Dedifferentiated amniotic fluid mesenchymal stem cell (primary cell): ENCODE data around the gene CPNE2.

Source experiments
- DNase-seq: peaks from one replicate; pipeline ENCODE4 v3.0.0-alpha.2; 2016; ENCODE audit errors: extremely low spot score

CPNE2 gene

DNA sequence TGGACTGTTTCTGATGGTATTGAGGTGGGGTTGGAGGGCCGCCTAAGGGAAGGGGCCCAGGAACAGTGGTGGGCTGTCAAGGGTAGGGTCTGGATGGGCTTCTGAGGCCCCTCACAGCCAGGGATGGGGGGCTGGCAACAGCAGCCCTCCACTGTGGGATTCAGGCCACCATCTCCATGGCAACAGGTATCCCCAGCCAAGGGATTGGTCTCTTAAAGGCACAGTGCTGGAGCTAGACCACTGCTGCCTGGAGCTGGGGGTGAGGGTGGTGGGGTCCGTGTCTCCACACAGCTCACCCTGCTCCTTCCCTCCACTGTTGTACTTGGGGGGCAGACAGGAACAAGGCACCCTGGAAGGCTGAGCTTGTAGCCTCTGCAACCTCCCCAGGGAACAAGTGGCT lies 51.6 kb downstream of the CPNE2 start:
- DNase-seq: no peak

DNA sequence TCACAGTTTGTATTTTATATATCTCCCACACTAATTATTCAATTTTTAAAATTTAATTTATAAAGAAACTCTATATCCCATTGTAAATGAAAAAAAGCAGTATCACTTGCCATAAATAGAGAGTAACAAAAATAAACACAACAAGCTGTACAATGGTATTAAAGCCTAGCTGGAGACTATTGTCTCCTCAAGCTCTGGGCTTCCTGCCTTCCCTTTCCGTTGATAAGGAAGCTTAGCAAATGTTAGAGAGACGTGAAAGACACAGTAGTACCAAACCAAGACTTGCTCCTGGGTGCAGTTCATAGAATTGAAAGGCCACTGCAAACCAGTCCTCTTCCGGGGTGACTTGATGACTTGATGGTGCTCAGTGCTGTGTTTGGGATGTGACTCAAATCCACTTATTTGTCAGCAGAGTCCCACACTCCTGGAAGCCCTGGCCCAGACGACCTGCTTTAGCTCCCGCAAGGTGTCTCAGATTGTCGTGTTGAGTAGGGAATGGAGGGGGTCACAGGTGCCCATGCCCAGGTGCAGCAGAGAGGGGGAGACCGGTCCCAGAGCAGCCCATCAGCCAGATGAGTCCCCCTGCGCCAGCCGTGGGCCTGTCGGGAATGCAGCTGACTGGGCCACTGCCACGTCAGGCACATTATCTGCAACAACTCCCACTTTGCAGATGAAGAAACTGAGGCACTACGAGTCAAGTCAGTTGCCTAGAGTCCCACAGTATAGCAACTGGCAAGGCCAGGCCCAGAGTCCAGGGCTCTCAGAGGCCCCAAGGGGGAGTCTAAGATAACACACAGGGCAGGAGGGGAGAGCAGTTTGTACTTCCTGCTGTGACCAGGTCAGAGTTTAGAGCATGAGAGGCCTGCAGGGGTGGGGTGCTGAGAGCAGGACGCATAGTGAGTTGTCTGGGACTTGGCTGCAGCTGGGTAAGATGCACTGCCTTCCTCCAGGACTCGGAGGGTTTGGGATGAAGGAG lies 53.0 kb downstream of the CPNE2 start:
- DNase-seq: no peak

DNA sequence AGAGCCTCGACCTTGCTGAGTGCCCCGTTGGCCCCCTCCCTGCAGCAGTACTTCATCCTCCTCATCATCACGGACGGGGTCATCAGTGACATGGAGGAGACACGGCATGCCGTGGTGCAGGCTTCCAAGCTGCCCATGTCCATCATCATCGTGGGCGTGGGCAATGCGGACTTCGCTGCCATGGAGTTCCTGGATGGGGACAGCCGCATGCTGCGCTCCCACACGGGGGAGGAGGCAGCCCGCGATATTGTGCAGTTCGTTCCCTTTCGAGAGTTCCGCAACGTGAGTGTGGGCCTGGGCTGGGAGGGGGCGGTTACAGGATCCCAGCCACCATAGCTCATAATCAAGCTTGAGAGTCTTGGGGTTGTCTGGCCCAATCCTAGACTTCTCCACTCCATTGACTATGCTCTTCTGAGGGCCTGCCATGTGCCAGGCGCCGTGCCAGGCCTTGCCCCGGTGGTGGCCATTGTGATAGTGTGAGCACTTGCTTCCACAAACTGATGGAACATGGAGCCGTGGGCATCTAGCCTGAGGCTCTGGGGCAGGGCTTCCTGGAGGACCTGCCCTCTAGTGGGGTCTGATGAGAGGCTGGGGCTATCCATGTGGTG lies 53.8 kb downstream of the CPNE2 start:
- no peak for DNase-seq

DNA sequence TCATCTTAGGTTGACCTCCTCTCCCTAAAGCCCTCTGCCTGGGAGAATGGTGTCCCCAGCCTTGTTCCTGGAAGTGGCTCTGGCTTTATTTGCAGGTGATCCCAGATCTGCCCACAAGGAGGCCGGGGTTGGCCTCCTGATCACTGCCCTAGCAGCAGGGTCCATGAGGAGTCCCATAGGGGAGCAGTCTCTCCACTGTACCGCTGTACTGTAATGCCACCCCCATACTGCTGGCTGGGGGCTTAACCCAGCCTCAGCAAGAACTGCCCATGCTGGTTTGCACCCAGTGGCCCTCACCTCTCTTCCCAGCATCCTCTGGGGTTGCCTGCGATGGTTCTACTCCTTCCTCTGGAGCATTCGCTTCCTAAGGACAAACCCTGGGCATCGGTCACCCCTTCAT lies 54.4 kb downstream of the CPNE2 start:
- DNase-seq: no peak

DNA sequence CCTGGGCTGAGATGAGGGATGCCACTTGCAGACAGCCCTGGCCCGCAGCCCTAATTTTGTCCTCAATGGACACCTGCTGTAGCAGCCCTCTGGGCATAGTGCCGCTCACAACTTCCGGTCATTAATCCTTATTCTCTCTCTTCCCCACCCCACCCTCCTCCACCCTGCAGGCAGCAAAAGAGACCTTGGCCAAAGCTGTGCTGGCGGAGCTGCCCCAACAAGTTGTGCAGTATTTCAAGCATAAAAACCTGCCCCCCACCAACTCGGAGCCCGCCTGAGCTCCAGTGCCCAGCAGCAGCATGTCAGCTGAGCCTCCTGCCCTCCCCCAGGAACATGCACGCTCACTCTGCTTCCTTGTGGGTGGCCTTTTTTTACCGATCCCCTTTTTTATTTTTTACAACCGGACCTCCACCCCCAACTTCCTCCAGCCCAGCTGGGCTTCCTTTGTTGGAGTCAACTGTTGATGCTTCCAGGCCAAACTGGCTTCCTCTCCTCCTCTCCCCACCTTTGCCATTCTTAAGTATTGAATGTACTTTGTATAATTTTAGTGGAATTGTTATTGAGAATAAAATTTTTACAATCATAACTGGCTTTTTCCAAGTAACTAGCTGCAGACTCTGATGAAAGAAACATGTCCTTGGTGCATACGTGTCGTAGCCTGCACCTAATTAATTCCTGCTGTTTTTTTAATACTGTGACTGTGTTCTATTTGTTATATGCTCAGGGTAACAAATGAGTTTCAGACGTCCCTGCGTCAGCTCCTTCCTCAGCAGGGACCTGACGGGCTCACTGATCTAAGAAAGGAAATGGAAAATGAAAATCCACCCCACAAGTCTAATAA lies 55.2 kb downstream of the CPNE2 start:
- no peak for DNase-seq

DNA sequence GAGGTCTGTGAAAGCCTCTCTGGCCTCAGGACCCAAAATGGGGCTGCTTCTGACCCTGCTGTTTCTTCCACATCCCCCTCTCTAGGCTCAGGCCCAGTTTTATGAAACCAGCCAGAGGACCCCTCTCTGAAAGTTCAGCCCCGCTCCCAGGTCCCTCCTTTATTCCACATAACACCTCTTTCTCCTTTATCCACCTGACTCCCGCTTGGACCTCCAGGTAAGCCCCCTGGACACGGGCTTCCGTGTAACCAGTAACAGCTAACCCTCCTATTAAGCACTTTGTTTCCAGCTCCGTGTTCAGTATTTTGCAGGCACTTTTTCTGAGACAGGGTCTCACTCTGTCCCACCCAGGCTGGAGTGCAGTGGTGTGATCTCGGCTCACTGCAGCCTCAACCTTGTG lies 56.1 kb downstream of the CPNE2 start:
- DNase-seq: no peak

DNA sequence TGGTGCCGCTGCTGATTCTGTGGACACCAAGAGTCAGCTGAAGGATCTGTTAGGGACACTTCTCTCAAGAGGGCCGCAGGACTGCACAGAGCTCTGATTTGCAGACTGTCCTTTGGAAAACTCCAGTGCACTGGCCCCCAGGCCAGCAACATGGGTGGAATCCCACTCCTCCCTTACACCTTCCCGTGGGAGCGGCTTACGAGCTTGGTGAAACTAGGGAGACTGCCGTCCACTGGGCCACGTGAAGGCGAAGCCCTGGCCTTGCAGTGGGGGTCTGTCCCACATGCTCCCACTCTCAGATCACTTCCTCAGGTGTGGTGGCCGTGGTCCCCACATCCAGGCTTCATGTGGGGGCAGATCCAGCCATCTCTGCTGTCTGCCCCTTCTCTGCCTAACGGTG lies 57.0 kb downstream of the CPNE2 start:
- no peak for DNase-seq

DNA sequence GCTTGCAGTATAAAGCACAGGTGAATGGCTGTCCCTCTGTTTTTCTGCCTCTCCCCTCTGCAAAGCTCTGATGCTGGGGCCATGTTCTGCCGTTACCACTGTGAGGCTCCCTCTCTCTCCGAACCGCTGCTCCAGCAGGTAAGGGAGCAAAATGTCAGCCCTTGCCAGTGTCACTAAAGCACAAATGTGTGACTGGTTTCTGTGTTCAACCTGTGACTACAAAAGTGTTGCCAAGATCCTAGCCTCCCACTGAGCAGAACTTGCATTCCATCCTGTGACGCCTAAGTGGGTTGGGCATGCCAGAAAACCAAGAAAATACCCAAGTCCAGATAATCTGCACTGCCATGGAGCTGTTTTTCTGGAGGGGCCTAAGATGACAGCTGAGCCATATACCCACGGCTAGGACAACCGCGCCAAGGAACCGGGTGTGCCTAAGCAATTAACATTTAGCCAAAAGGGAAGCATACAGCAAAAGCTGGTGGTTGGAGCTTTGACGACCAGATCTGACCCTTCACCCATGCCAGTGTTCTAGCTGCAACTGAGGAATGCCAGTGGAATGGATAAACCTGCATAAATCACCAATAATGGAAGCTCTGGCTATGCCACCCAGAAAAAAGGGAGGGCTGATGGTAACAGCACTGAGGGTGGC lies 58.4 kb downstream of the CPNE2 start:
- no peak for DNase-seq

DNA sequence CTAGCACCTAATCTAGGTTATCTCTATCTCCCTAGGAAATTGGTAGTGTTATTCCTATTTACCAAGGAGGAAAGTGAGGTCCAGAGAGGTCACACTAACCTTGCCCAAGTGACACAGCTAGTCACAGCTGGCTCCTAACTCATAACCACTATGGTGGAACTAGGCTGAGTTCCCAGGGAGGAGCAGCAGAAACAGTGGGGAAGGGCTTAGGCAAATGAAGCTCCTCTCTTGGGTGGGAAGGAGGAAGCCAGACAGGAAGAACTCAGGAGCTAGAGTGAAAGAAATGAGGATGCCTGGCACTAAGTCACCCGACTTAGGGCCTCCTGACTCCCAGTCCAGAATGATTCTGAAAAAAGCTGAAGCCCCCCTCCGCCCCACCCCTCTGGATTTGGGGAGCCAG lies 59.0 kb downstream of the CPNE2 start:
- no peak for DNase-seq

DNA sequence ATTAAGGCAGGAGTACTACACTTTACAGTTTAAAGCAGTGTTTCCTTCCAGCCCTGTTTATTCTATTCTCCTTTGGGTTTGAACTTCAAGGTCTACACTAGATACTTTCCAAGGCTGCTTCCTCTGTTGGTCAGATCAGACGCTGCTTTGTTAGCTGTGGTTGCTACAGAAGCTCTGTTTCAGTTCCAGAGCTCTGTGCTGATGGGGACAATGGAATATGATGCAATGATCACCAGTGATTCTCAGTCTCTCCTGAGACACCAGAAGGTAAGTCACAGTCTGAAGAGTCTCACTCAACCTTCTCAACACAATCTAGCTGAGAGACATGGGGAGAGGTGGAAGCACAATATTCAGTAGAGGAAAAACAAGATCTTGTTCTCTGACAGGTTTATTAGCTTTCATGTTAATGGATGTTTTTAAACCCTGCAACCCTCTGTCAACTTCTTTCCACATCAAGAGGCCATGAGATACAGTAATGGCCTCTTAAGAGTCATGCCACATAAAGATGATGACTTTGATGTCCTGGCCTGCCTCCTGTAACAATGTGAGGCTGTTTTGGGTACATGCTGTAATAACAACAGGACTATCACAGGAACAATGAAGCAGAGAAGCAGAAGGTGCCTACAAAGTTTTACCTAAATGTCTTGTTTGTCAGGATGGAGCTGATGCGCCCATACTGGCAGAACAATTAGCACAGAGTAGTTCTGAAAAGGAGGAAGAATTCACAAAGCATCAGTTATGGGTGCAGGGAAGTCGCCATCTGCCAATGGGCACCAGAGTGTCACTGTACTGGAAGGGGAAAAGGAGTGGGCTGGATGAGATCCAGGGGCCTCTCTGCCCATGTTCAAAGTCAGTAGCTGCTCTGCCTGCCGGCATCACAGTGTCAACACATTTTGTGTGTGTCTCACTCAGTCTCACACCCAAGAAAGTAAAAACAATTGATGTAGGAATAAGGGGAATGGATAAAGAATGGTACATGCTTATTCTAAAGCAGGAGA lies 60.0 kb downstream of the CPNE2 start:
- no peak for DNase-seq

DNA sequence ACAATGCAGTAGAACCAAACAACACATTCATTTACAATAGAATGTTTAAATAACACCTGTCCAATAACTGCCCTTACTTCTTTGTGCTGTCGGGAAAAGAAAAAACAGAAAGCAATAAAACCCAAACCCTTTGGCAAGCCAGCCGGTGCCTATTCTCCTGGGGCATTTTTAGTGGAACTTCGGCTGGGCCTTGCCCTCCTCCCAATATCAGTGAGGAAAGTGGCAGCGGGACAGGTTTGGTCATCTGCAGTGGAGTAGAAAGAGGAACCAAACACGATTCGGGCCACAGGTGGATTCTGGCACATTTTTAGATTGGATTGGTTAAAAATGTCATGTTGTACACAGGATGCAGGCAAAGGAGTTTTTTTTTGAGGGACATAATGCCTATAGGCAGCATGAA lies 61.5 kb downstream of the CPNE2 start:
- no peak for DNase-seq

DNA sequence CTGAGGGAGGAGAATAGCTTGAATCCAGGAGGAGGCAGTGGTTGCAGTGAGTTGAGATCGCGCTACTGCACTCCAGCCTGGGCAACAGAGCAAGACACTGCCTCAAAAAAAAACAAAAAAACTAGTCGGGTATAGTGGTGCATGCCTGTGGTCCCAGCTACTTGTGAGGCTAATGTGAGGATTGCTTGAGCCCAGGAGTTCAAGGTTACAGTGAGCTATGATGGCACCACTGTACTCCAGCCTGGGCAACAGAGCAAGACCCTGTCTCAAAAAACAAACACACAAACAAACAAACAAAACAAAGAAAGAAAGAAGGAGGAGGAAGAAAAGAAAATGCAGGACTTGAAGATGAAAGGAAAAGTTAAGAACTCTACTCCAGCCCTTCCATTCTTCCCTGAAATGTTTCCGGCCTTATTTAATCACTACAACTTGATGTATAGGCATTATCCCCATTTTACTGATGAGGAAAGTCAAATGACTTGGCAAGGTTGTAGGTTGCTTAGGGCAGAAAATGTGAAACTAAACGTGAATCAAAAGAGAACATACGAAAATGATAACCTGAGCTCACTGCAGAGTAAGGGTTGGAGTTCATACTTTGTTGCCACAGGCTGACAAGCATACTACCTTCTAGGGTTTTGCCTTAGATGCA lies 63.4 kb downstream of the CPNE2 start:
- DNase-seq: no peak

DNA sequence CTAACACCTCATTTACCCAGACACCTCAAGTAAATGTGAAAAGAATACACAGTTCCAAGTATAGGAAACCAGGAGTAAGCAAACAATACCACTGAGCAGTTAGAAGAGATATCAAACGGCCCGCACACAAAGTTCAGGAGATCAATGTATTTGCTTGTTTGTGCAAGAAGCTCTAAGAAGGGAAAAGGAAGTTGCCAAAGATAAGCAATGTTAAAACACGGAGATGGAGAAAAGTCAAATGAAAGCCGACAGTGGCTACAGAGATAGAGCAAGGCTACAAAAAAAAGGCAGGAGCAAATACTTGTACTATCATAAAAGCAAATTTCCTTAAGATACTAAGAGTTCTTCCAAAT lies 63.9 kb downstream of the CPNE2 start:
- DNase-seq: no peak

DNA sequence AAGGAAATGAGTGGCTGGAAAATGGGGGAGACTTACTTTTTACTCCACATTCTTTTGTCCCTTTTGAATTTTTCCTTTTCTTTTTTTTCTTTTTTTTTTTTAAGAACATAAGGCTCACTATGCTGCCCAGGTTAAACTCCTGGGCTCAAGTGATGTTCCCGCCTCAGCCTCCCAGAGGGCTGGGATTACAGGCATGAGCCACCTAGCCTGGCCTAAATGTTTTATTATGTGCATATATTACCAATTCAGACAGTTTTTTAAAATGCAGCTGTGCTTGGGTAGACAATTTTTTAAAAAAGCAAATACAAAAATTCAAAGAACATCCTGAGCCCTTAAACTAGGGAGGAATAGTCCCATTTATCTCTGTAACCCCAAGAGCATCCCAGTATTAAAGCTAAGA lies 65.2 kb downstream of the CPNE2 start:
- no peak for DNase-seq

DNA sequence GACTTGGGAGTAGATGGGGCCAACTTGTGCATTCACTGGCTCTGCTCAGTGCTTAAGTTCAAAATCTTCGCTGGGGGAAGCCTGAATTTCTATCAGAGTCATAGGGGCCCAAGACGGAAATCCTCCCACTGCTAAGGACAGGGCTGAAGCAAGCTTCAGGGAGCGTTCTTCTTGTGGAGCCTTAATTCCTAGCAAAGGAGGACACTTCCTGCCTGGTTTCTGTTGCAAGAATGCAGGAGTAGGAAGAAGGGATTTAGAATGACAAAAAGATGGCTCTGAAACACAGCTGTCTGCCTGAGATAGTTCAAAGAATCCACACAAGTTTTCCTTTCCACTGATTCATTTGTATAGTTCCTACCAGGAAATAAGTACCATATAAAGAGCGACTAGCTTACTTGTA lies 67.1 kb downstream of the CPNE2 start:
- DNase-seq: no peak

DNA sequence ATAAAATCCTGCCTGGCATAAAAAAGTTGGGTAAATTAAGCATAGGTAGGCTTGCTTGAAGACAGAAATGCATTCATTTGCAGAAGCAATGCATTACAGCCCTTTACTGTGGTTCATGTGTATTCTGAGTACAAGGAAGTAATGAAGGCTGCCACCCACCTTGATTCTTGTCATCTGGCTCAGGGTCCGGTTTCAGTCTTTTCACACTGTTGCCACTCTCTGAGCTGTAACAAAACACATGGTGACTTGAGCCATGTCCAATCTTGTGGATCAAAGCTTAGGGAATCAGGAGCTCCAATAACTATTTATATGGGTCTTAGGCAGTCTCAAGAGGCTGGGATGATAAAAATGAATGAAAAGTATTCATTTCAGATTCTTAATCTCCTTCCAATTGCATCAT lies 71.5 kb downstream of the CPNE2 start:
- DNase-seq: no peak

DNA sequence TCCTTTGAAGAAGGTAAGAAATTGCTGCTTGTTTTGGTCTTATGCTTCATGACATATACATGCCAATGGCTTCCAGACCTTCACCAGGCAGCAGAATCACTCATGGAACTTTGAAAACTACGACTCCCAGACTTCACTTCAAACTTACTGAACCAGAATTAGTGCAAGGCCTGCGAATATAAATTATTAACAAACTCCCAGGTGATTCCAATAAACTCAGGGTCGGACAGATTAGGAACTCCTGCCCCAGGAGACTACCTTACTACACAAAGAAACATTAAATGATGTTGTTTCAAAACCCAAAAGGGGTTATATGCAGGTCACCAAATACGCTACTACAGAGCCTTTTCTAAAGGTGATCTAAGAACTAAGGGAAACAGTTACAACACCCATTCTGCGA lies 73.1 kb downstream of the CPNE2 start:
- DNase-seq: no peak

DNA sequence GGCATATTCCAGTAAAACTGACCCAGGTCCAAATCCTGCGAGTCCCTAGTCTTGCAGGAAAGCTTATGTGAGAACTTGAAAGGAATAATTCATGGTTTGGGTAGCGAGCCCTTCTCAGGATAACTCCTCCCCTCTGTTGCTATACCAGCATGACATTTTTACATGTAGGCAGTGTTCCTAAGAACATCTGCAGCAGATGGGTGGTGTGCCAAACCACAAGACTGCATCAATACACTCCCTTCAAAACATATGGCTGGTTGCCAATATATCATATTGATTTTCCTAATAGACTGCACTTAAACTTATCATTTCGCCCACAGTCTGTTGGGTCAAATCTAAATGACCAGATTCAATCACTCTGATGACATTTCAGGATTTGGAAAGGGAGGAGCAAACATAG lies 73.6 kb downstream of the CPNE2 start:
- DNase-seq: no peak

DNA sequence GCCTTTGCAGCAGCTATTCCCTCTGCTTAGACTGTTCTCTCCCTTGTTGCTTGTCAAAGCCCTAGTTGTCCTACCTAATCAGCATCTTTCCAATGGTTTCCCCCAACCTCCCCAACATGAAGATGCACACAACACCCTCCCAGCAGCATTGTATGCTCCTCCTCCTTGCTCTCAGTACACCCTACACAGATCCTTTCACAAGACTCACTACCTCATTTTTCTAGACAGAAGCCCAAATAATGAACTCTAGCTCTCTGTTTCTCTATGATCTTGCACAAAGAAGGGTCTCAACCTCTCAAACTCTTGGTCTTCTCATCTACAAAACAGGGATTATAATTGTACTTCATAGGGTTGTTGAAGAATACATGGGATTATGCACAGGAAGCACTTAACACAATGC lies 74.1 kb downstream of the CPNE2 start:
- no peak for DNase-seq

DNA sequence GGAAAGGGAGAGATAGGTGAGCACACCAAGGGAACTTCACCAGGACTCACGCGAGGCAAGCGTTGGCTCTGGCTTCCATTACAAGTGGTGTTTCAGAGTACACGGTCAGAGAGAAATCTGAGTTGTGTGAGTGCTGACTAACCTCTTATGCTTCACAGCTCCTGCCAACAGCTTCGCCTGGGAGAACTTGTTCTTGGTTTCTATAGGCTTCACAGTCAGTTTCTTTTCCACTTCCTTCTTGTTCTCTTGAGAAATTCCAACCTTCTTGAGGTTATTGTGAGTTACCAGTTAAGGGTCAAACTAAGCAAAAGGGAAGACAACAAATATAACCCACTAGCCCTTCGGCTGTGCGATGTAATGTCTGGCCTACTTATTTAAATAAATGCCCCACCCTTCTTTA lies 74.6 kb downstream of the CPNE2 start:
- DNase-seq: no peak
